Renal cortex interstitium (tissue), 15 donors: ENCODE measurements around the gene WDR4. TPM values are rescaled to one million over a fixed set of nuclear protein-coding genes. Genes with fewer than 3 reads are reported as not detected.
"Not testable (repeated sequence)": the region's sequence is repeated elsewhere in the genome, so short reads cannot be mapped to it uniquely, and the experiment has no call there.

Experiments
- DNase-seq, 11 donors: peaks; one replicate each; pipeline ENCODE4 v3.0.0-alpha.2; 2013; ENCODE audit warnings: low read depth in 9 of 11, low spot score in 4 of 11; ENCODE audit errors: extremely low read depth in 1 of 11
- long read RNA-seq, 16 experiments: transcript quantifications; one replicate each; lab custom pipeline, GENCODE V29; 2026
- polyA plus RNA-seq, 3 donors: library from polyadenylated mRNA; unstranded; fragments of 120-200 nt; gene quantifications; one replicate each; pipeline ENCODE4 v1.2.1, GENCODE V29; 2013; ENCODE audit not compliant: insufficient read length in 3 of 3

WDR4 gene, protein sequence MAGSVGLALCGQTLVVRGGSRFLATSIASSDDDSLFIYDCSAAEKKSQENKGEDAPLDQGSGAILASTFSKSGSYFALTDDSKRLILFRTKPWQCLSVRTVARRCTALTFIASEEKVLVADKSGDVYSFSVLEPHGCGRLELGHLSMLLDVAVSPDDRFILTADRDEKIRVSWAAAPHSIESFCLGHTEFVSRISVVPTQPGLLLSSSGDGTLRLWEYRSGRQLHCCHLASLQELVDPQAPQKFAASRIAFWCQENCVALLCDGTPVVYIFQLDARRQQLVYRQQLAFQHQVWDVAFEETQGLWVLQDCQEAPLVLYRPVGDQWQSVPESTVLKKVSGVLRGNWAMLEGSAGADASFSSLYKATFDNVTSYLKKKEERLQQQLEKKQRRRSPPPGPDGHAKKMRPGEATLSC
- polyA plus RNA-seq = 10 to 100 TPM in 2 of 3 donors, 1 to 10 TPM in 1; 7.4 to 12.6 (median 12.4) TPM
- long read RNA-seq, donor 1, partial matches to known transcripts = 0 of 2 reads
- long read RNA-seq, donor 1, other reads (novel, unspliced or antisense) = 0 of 2 reads
- long read RNA-seq, donor 2, partial matches to known transcripts = 0 of 2 reads
- long read RNA-seq, donor 2, other reads (novel, unspliced or antisense) = 0 of 2 reads
- long read RNA-seq, donor 3, partial matches to known transcripts = 0 of 1 reads
- long read RNA-seq, donor 3, other reads (novel, unspliced or antisense) = 0 of 1 reads
- long read RNA-seq, donor 4, partial matches to known transcripts = 76 of 94 reads
- long read RNA-seq, donor 4, other reads (novel, unspliced or antisense) = 17 of 94 reads
- long read RNA-seq, donor 5, transcript WDR4-202 (11 exons, 2,122 nt) = major isoform, 5 of 12 reads
- long read RNA-seq, donor 5, partial matches to known transcripts = 6 of 12 reads
- long read RNA-seq, donor 5, other reads (novel, unspliced or antisense) = 0 of 12 reads
- long read RNA-seq, donor 6, partial matches to known transcripts = 12 of 12 reads
- long read RNA-seq, donor 6, other reads (novel, unspliced or antisense) = 0 of 12 reads
- long read RNA-seq, donor 7, partial matches to known transcripts = 0 of 3 reads
- long read RNA-seq, donor 7, other reads (novel, unspliced or antisense) = 0 of 3 reads
- long read RNA-seq, donor 8, partial matches to known transcripts = 132 of 156 reads
- long read RNA-seq, donor 8, other reads (novel, unspliced or antisense) = 22 of 156 reads
- long read RNA-seq, donor 9, partial matches to known transcripts = 6 of 12 reads
- long read RNA-seq, donor 9, other reads (novel, unspliced or antisense) = 5 of 12 reads
- long read RNA-seq, donor 10, partial matches to known transcripts = 0 of 2 reads
- long read RNA-seq, donor 10, other reads (novel, unspliced or antisense) = 0 of 2 reads
- long read RNA-seq, donor 11, partial matches to known transcripts = 0 of 3 reads
- long read RNA-seq, donor 11, other reads (novel, unspliced or antisense) = 0 of 3 reads
- long read RNA-seq, donor 12, partial matches to known transcripts = 0 of 2 reads
- long read RNA-seq, donor 12, other reads (novel, unspliced or antisense) = 0 of 2 reads
- long read RNA-seq, donor 13, partial matches to known transcripts = 0 of 3 reads
- long read RNA-seq, donor 13, other reads (novel, unspliced or antisense) = 0 of 3 reads
- long read RNA-seq, donor 14, partial matches to known transcripts = 0 of 1 reads
- long read RNA-seq, donor 14, other reads (novel, unspliced or antisense) = 0 of 1 reads
- long read RNA-seq, donor 15 = 0 reads
- long read RNA-seq, donor 16, transcript WDR4-202 (11 exons, 2,122 nt) = major isoform, 5 of 215 reads
- long read RNA-seq, donor 16, partial matches to known transcripts = 155 of 215 reads
- long read RNA-seq, donor 16, other reads (novel, unspliced or antisense) = 53 of 215 reads

DNA sequence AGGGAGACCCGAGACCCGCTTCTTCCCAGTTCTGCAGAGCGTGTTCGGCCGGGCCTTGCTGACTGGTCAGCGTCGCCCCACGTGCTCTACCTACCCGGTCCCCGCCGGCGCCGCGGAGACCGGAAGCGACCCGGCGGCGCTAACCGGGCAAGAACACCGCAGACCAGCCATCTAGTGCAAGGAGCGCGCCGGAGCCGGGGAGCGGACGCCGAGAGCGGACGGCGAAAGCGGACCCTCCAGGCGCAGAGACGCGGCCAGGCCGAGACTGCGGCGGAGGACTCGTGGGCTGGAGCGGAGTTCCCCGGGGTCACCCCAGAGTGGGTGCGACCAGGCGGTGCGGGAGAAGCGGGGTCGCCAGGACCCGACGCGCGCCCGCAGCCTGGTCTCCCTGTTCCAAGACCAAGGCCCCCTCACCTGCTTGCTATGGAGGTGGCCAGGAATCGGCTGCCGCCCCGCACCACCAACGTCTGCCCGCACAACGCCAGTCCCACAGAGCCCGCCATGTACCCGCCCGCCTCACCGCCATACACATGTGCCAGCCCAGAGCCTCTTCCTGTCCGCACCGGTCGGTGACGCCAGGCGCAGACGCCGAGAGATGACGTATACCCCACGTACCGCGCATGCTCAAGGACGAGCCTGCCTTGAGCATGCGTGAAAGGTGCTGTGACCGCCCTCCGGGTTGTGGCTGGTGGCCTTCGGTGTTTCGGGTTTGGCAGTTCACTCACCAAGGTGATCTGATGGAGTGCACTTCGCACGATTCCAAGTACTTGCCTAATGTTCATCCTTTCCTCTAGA lies at the start of gene WDR4:
TSS of gene WDR4 (minus strand) at position 547 of the 795 bp plus-strand sequence. CDS start at position 503, 44 bp downstream.
- DNase-seq = peak; percentile 92 to 99 (median 97)

GRCh38 chr21:42927474-42928200 lies 48.3 kb upstream of the WDR4 start:
- DNase-seq = not testable (repeated sequence)

DNA sequence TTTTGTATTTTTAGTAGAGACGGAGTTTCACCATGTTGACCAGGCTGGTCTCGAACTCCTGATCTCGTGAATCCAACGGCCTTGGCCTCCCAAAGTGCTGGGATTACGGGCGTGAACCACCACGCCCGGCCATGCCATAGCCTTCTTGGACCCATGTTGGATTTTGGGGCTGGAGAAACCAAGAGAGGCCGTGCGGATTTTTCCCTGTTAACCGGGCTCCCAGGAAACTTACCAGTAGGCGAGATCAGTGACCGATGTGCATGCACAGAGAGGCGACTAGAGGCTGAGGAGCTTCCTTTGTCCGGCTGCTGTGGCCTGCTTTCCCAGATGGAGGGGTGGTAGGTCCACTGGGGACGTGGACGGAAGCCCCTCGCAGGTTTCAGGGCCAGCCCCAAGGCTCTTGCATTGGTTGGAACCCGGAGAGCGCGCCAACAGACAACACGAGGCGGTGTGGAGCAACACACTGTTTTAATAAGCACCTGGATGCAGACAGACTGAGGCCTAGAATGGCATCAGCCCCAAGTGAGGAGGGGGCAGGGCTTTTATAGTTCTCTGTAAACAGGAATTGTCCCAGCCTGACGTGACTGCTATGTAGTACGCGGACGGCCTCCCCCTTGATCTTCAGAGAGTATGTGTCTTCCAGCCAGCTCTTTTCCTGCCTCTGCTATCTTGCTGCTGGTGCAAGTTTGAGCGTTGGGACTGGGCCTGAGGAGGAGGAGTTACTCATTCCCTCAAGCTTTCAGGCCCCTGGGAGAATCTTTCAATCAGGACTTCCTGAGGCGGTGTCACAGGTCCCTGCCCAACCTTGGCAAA lies 46.0 kb upstream of the WDR4 start, which contains the start of gene ERVH48-1:
TSS of gene ERVH48-1 (minus strand) at position 517 of the 813 bp plus-strand sequence. CDS start 6,624 bp downstream, outside the sequence.
- no peak for DNase-seq

- no peak for DNase-seq
Observed at GRCh38 chr21:42924433-42924751, 45.1 kb upstream of the WDR4 start.

DNA sequence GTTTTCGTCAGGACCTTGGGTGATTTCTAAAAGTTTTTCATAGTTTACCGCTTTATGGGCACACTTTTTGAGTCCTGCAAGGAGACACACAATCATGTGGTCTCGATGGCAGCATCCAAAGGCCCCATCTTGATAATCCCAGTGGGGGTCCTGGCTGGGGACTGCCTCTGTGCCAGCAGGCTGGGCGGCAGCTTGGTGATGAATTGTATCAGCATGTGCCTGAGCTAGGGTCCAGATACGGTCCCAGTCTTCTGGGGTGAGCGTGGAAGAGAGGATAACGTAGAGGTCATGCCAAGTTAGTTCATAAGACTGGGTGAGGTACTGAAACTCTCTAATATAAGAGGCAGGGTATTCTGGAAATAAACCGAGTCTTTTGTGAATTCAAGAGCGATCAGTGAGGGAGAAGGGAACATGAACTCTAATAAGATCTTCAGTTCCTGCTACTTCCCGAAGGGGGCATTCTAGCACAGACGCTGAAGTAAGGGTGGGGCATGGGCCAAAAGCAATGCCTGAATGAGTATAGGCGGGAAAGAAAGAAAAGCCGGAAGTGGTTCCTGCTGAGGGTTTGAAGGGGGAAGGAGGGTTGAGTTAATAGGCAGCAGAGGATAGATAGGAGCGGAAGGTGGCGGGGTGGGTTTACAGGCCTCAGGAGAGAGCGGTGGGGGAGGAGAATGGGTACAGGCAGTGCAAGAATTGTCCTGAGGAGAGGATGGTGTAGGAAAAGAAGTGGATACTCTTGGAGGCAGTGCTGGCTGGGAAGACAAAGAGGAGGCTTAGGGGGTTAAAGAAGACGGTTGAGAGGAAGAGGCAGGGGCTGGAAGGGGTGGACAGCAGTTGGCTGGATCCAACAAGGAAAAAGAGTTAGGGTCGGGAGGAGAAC lies 44.5 kb upstream of the WDR4 start:
- DNase-seq = peak; percentile 61 to 86 (median 72)

DNA sequence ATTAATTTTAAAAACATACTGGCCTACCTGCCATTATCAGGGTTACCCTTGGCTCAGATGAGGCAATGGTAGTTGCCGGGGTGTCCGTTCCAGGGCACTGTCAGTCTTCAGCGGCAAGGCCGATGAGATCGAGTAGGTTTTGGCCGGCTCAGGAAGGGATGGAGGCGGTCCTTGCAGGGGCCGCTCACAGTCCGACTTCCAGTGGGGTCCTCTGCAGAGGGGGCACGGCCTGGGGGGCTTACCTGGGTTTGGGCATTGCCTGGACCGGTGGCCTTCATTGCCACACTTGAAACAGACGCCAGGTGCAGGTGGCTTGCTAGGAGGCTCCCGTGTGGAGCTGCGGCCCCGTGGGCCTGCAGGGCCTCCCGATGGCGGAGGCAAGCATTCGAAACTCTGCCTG lies 43.6 kb upstream of the WDR4 start:
- DNase-seq = no peak

DNA sequence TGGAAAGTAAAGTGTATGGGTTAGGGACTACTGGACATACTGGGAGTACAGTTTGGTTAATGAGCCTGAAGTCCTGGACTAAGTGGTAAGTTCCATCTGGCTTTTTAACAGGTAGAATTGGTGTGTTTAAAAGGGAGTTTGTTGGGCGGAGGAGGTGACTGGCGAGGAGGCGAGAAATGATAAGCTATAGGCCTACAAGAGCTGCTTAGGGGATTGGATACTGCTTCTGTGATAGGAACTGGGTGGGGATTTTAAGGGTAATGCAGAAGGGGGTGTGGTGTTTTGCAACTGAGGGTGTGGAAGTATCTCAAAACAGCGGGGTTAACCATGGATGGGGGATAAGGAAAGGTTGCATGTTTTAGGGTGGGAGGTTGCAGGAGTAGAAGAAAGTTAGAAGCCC lies 42.6 kb upstream of the WDR4 start:
- DNase-seq = no peak

- DNase-seq = no peak
Observed at GRCh38 chr21:42918291-42918690, 39.0 kb upstream of the WDR4 start.

DNA sequence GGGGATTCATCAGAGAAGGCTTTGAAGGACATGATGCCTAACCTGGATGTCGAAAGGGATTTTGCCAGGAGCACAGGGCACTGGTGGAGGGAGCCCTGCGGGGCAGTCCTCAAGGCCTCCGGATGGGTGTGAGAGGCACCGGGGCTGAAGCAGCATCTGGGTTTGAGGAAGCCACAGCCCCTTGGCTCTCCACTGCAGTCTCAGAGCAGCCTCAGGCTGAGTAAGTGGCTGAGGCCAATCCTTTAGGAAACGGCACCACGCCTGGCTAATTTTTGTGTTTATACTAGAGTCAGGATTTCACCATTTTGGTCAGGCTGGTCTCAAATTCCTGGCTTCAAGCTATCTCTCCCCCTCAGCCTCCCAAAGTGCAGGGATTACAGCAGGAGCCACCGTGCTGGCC lies 34.1 kb upstream of the WDR4 start:
- peak in 2 of 11 donors; percentile 29 to 30 for DNase-seq

- not testable (repeated sequence) for DNase-seq
Observed at GRCh38 chr21:42911920-42912319, 32.6 kb upstream of the WDR4 start.

DNA sequence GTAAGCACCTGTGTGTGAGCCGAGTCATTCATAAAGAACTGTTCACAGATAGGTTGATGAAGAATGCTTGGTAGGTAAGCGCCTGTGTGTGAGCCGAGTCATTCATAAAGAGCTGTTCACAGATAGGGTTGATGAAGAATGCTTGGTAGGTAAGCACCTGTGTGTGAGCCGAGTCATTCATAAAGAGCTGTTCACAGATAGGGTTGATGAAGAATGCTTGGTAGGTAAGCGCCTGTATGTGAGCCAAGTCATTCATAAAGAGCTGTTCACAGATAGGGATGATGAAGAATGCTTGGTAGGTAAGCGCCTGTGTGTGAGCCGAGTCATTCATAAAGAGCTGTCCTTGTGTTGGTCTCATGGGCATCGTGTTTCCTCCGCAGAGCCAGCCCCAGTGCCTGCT lies 29.1 kb upstream of the WDR4 start:
- DNase-seq = not testable (repeated sequence)

DNA sequence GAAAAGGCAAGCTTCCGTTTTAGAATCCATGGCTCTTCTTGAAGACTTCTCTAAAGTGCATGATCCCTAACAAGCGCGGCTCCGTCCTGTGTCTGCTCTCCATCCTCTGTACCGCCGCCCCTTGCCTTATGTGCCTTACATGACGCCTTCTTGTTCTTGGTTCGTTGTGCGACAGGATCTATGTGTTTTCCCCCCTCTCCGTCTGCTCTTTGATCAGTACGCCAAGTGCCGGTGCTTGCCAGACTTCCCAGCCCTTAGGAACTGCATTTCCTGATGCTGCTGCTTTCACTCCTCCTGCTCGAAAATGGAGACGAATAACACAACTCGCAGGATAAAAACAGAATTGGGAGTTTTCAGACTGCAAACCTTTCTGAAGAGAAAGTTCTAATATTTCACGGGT lies 26.9 kb upstream of the WDR4 start:
- no peak for DNase-seq

DNA sequence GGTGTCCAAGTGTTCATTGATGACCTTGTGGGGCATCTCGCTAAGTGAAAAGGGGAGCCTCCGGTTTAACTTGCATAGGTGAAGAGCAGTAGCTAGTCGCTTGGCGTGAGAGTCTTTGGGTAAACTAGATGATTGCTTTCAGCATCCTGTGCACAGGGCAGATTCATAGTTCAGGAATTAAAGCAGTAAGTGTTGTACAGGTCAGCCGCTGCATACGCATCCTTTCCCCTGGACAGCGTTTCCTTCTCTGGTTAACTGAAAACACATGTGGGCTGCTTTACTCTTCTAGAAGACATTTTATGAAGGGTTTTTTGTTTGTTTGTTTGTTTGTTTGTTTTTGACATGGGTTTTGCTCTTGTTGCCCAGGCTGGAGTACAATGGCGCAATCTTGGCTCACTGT lies 25.9 kb upstream of the WDR4 start:
- DNase-seq = no peak

GRCh38 chr21:42903817-42904216 lies 24.5 kb upstream of the WDR4 start:
- DNase-seq = no peak

DNA sequence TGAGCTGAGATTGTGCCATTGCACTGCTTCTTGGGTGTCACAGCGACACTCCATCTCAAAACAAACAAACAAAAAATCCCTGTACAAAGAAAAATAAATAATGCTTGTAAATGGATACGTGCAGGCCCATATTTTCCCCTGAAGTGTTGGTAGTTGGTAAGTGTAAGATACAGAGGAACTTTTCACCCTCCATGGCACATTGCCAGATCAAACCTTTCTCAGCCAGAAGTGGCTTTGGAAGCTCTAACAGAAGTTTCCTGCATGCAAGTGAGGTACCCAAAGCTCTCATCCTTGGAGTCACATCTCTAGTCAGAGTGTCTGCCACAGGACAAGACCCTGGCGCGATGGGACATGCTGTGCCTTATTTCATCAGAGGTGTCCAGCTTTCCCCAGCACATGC lies 21.1 kb upstream of the WDR4 start:
- no peak for DNase-seq
